Stomach (tissue), 4 donors: Measurements from ENCODE around the gene MYO16.

Source experiments
- EP300 ChIP-seq: sonication (generic); formaldehyde crosslinking; IDR thresholded peaks from one replicate; pipeline ENCODE4 v1.6.1; 2017; ENCODE audit warnings: antibody characterized with exemption
- TF ChIP-seq, protein P1 (sequence below), 7 experiments: fragments of 450-650 bp in 4 of 7; fragments of 200-600 bp in 3 of 7; sonication (generic) in 3 of 7; IDR thresholded peaks; one replicate each; pipeline ENCODE4 v1.5.1; 2016 to 2019; ENCODE audit warnings: antibody characterized with exemption in 7 of 7, control low read depth in 2 of 7, mild to moderate bottlenecking in 1 of 7

DNA sequence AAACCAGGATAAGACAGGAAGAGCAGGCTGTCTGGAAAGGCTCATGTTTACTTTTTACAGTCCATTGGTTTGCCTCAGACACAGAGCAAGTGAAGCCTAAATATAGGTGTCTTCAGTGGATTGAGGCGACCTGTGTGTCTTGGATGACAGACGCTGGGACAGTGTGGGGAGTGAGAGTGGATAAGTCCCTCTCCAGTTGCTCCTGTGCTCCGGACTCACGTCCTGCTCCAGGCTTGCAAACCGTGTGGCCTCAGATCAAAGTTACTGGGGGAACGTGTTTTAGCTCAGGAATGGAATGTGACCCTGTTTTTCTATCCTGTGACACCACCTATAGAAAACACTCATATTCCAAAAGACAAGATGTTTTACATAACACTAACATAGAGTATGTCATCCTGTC, 465.7 kb downstream of the MYO16 start:
- TF ChIP-seq, protein P1, sequence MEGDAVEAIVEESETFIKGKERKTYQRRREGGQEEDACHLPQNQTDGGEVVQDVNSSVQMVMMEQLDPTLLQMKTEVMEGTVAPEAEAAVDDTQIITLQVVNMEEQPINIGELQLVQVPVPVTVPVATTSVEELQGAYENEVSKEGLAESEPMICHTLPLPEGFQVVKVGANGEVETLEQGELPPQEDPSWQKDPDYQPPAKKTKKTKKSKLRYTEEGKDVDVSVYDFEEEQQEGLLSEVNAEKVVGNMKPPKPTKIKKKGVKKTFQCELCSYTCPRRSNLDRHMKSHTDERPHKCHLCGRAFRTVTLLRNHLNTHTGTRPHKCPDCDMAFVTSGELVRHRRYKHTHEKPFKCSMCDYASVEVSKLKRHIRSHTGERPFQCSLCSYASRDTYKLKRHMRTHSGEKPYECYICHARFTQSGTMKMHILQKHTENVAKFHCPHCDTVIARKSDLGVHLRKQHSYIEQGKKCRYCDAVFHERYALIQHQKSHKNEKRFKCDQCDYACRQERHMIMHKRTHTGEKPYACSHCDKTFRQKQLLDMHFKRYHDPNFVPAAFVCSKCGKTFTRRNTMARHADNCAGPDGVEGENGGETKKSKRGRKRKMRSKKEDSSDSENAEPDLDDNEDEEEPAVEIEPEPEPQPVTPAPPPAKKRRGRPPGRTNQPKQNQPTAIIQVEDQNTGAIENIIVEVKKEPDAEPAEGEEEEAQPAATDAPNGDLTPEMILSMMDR (IDR thresholded peaks at IDR 0.05): no peak
- no peak for TF ChIP-seq EP300
